SK-N-SH treated with all-trans-retinoic acid at 6 μM for 48 hours (cell line): Measurements from ENCODE around the gene UGT1A8.

Experiments
- ATAC-seq: fragments of 200-7000 bp; cut with Tn5 transposase; 3 replicates; pipeline ENCODE4 v1.9.1; 2020; ENCODE audit warnings: mild to moderate bottlenecking, moderate library complexity
- CREB5 ChIP-seq: fragments of 250-450 bp; sonication (Bioruptor Pico); IDR thresholded peaks from 2 replicates; pipeline ENCODE4 v1.5.1; 2020; ENCODE audit warnings: low read depth, mild to moderate bottlenecking, moderate library complexity
- CSDC2 ChIP-seq: fragments of 250-450 bp; sonication (Bioruptor Pico); IDR thresholded peaks from 2 replicates; pipeline ENCODE4 v1.5.0; 2020; ENCODE audit warnings: mild to moderate bottlenecking, moderate library complexity
- CSRNP3 ChIP-seq: fragments of 250-450 bp; sonication (Bioruptor Pico); IDR thresholded peaks from 2 replicates; pipeline ENCODE4 v1.5.1; 2021; ENCODE audit warnings: mild to moderate bottlenecking, moderate library complexity
- ESRRG ChIP-seq: fragments of 250-450 bp; sonication (Bioruptor Pico); IDR thresholded peaks from 2 replicates; pipeline ENCODE4 v1.6.1; 2021; ENCODE audit warnings: mild to moderate bottlenecking
- GLIS3 ChIP-seq: fragments of 250-450 bp; sonication (Bioruptor Pico); IDR thresholded peaks from 2 replicates; pipeline ENCODE4 v1.5.0; 2020; ENCODE audit warnings: mild to moderate bottlenecking, moderate library complexity
- PATZ1 ChIP-seq: fragments of 250-450 bp; sonication (Bioruptor Pico); IDR thresholded peaks from 2 replicates; pipeline ENCODE4 v1.8.0; 2020; ENCODE audit warnings: mild to moderate bottlenecking, moderate library complexity, borderline replicate concordance
- POU6F1 ChIP-seq: fragments of 250-450 bp; sonication (Bioruptor Pico); IDR thresholded peaks from 2 replicates; pipeline ENCODE4 v1.8.0; 2021; ENCODE audit warnings: low read depth, mild to moderate bottlenecking, moderate library complexity, borderline replicate concordance
- PPARA ChIP-seq: fragments of 250-450 bp; sonication (Bioruptor Pico); IDR thresholded peaks from 2 replicates; pipeline ENCODE4 v1.5.0; 2020; ENCODE audit warnings: mild to moderate bottlenecking, borderline replicate concordance
- SNAI2 ChIP-seq: fragments of 250-450 bp; sonication (Bioruptor Pico); IDR thresholded peaks from 2 replicates; pipeline ENCODE4 v1.5.0; 2020; ENCODE audit warnings: mild to moderate bottlenecking, moderate library complexity
- TSHZ2 ChIP-seq: fragments of 250-450 bp; sonication (Bioruptor Pico); IDR thresholded peaks from 2 replicates; pipeline ENCODE4 v1.5.0; 2020; ENCODE audit warnings: mild to moderate bottlenecking, moderate library complexity
- ZC3H10 ChIP-seq: fragments of 250-450 bp; sonication (Bioruptor Pico); IDR thresholded peaks from 2 replicates; pipeline ENCODE4 v1.5.1; 2021; ENCODE audit warnings: mild to moderate bottlenecking, moderate library complexity
- ZNF565 ChIP-seq: fragments of 450-650 bp; formaldehyde crosslinking; conservative IDR thresholded peaks from 2 replicates; pipeline ENCODE4 v1.5.0; 2020; ENCODE audit warnings: low read depth, mild to moderate bottlenecking, moderate library complexity
- ZNF8 ChIP-seq: fragments of 450-650 bp; formaldehyde crosslinking; IDR thresholded peaks from 2 replicates; pipeline ENCODE4 v1.5.0; 2020; ENCODE audit warnings: mild to moderate bottlenecking, moderate library complexity

The UGT1A8 gene

GRCh38 chr2:233692648-233693047 lies 75.2 kb downstream of the UGT1A8 start, which contains the start of gene UGT1A6:
UGT1A6 (plus strand) TSS chr2:233692890; CDS start chr2:233693005, 115 bp downstream.
- ATAC-seq, result no peak

GRCh38 chr2:233693963-233694362 lies 76.5 kb downstream of the UGT1A8 start:
- ATAC-seq, result no peak
- no peak for TF ChIP-seq CREB5 (CRISPR knock-in tag)
- TF ChIP-seq POU6F1 (CRISPR knock-in tag), result no peak
- TF ChIP-seq PPARA (CRISPR knock-in tag), result no peak
- no peak for TF ChIP-seq CSDC2 (CRISPR knock-in tag)
- no peak for TF ChIP-seq PATZ1
- TF ChIP-seq ZNF565 (CRISPR knock-in tag), result no peak
- no peak for TF ChIP-seq SNAI2
- TF ChIP-seq, all 23 proteins: peak for 0

More at GRCh38 chr2:233692648-233693047, 75.2 kb downstream of the UGT1A8 start, which contains the start of gene UGT1A6:
- no peak for TF ChIP-seq CSRNP3 (CRISPR knock-in tag)
- TF ChIP-seq ZC3H10 (CRISPR knock-in tag), result no peak
- no peak for TF ChIP-seq SNAI2
- TF ChIP-seq TSHZ2 (CRISPR knock-in tag), result no peak
- TF ChIP-seq POU6F1 (CRISPR knock-in tag), result no peak
- TF ChIP-seq GLIS3, result no peak
- TF ChIP-seq, all 23 proteins: peak for 0

- ATAC-seq, result no peak
- TF ChIP-seq CSDC2 (CRISPR knock-in tag) (no peak), ESRRG (CRISPR knock-in tag) (no peak), TSHZ2 (CRISPR knock-in tag) (no peak), ZNF8 (CRISPR knock-in tag) (no peak)
- TF ChIP-seq, all 23 proteins: peak for 0
Measured at GRCh38 chr2:233698740-233699139, 81.3 kb downstream of the UGT1A8 start.
